HCT116 (cell line): Measurements from ENCODE around the gene KDSR. TPM values are rescaled to one million over a fixed set of nuclear protein-coding genes. Genes with fewer than 3 reads are reported as not detected.

Experiments used
- ATAC-seq: fragments of 200-7000 bp; cut with Tn5 transposase; 2 replicates; pipeline ENCODE4 v1.9.1; 2020; ENCODE audit warnings: mild to moderate bottlenecking, moderate library complexity
- BruUV-seq: library from RNA; stranded (reverse); fragments of 400-500 nt; replicated peaks from 2 replicates; lab custom pipeline; 2021; lab: Mats Ljungman, UMichigan
- CTCF ChIA-PET: fragments of 300-600 bp; sonication (Branson Sonifier 250); formaldehyde crosslinking; loops from one replicate; lab custom pipeline; 2021; ENCODE audit warnings: antibody characterized with exemption; lab: Charles Lee
- POLR2A ChIA-PET: fragments of 300-600, 350-600 bp; sonication (Branson Sonifier 250); formaldehyde crosslinking; loops from one replicate; lab custom pipeline; 2021; ENCODE audit warnings: antibody characterized with exemption; lab: Charles Lee
- RAD21 ChIA-PET, 2 experiments: fragments of 300-600 bp; sonication (Branson Sonifier 250); formaldehyde crosslinking; loops; one replicate each; lab custom pipeline; 2023; ENCODE audit warnings: low total read pairs in 2 of 2; ENCODE audit not compliant: uncharacterized antibody in 2 of 2, unreplicated experiment in 2 of 2, low non-redundant PET in 1 of 2; lab: Charles Lee
- DNase-seq: peaks from one replicate; pipeline ENCODE4 v3.0.0-alpha.2; 2010; ENCODE audit warnings: low read depth, low spot score
- H2AFZ ChIP-seq: fragments of 200-600 bp; shearing (Covaris generic), sonication (generic); 2 replicates; pipeline ENCODE4 v1.6.1; 2017; ENCODE audit warnings: low read depth, mixed run types, mixed read lengths, antibody characterized with exemption, low read length; ENCODE audit not compliant: poor library complexity, severe bottlenecking
- H3K27ac ChIP-seq: 2 replicates; pipeline ENCODE4 v1.5.1; 2012; ENCODE audit warnings: low read depth, low read length
- H3K27me3 ChIP-seq: fragments of 200-600 bp; sonication (generic); 2 replicates; pipeline ENCODE4 v1.6.1; 2016; ENCODE audit warnings: mixed run types, low read length, mixed read lengths; ENCODE audit not compliant: insufficient read depth
- H3K36me3 ChIP-seq, 2 experiments: fragments of 200-500 bp in 1 of 2; fragments of 200-600 bp in 1 of 2; sonication (Bioruptor generic) in 1 of 2; sonication (generic) in 1 of 2; 2 replicates each; pipeline versions ENCODE4 v1.5.1 to v1.6.1; 2014 to 2016; ENCODE audit warnings: low read length in 2 of 2, inconsistent platforms in 1 of 2, mixed read lengths in 1 of 2, mixed run types in 1 of 2; ENCODE audit not compliant: insufficient read depth in 2 of 2, control insufficient read depth in 1 of 2
- H3K4me1 ChIP-seq, 2 experiments: fragments of 200-600 bp in 1 of 2; sonication (generic) in 1 of 2; 2 replicates each; pipeline versions ENCODE4 v1.5.1 to v1.6.1; 2012 to 2017; ENCODE audit warnings: low read length in 2 of 2, inconsistent platforms in 1 of 2, mild to moderate bottlenecking in 1 of 2, mixed read lengths in 1 of 2, mixed run types in 1 of 2, moderate library complexity in 1 of 2; ENCODE audit not compliant: insufficient read depth in 2 of 2, control insufficient read depth in 1 of 2
- H3K4me2 ChIP-seq: fragments of 200-600 bp; sonication (generic); 2 replicates; pipeline ENCODE4 v1.6.1; 2017; ENCODE audit warnings: mixed run types, low read length, mixed read lengths
- H3K4me3 ChIP-seq, 2 experiments: fragments of 200-600 bp in 1 of 2; sonication (generic) in 1 of 2; replicated peaks in 1 of 2; 2 replicates each; pipeline ENCODE4 v1.5.1; 2011 to 2016; ENCODE audit warnings: low read length in 2 of 2, control low read depth in 1 of 2, low read depth in 1 of 2, mild to moderate bottlenecking in 1 of 2, mixed read lengths in 1 of 2, mixed run types in 1 of 2
- H3K79me2 ChIP-seq: fragments of 200-600 bp; sonication (generic); 2 replicates; pipeline ENCODE4 v1.6.1; 2017; ENCODE audit warnings: mild to moderate bottlenecking, mixed run types, low read length, moderate library complexity, mixed read lengths; ENCODE audit not compliant: insufficient read depth
- H3K9ac ChIP-seq: fragments of 200-600 bp; sonication (generic); 2 replicates; pipeline ENCODE4 v1.6.1; 2016; ENCODE audit warnings: low read length, mixed read lengths
- H3K9me2 ChIP-seq: fragments of 200-600 bp; sonication (generic), shearing (Covaris generic); 2 replicates; pipeline ENCODE4 v1.6.1; 2017; ENCODE audit warnings: mixed run types, mild to moderate bottlenecking, moderate library complexity; ENCODE audit not compliant: insufficient read depth
- H3K9me3 ChIP-seq, 2 experiments: fragments of 200-500 bp in 1 of 2; fragments of 200-600 bp in 1 of 2; sonication (Bioruptor generic) in 1 of 2; sonication (generic) in 1 of 2; 2 replicates each; pipeline ENCODE4 v1.6.1; 2014 to 2017; ENCODE audit warnings: low read length in 2 of 2, mixed read lengths in 2 of 2, inconsistent platforms in 1 of 2, low read depth in 1 of 2, mild to moderate bottlenecking in 1 of 2, mixed run types in 1 of 2, moderate library complexity in 1 of 2; ENCODE audit not compliant: control insufficient read depth in 1 of 2, insufficient read depth in 1 of 2
- H4K20me1 ChIP-seq: fragments of 200-600 bp; sonication (generic), shearing (Covaris generic); 2 replicates; pipeline ENCODE4 v1.6.1; 2017; ENCODE audit warnings: mixed run types, mild to moderate bottlenecking, moderate library complexity; ENCODE audit not compliant: insufficient read depth
- CBX3 ChIP-seq: IDR thresholded peaks from 2 replicates; pipeline ENCODE4 v1.6.1; 2012; ENCODE audit warnings: low read depth
- CTCF ChIP-seq, 3 experiments: fragments of 200-600 bp in 1 of 3; sonication (generic) in 1 of 3; IDR thresholded peaks in 2 of 3; conservative IDR thresholded peaks in 1 of 3; 2 replicates each; pipeline ENCODE4 v1.5.1; 2012 to 2017; ENCODE audit warnings: low read depth in 2 of 3, low read length in 2 of 3, antibody characterized with exemption in 1 of 3, borderline replicate concordance in 1 of 3, control low read depth in 1 of 3, mild to moderate bottlenecking in 1 of 3, mixed read lengths in 1 of 3, mixed run types in 1 of 3, moderate library complexity in 1 of 3; ENCODE audit not compliant: insufficient read depth in 1 of 3
- EZH2phosphoT487 ChIP-seq: fragments of 200-600 bp; IDR thresholded peaks from 2 replicates; pipeline ENCODE4 v1.6.1; 2018; ENCODE audit warnings: antibody characterized with exemption, borderline replicate concordance
- MAX ChIP-seq: IDR thresholded peaks from 2 replicates; pipeline ENCODE4 v1.6.1; 2012
- POLR2A ChIP-seq: IDR thresholded peaks from 2 replicates; pipeline ENCODE4 v1.7.0; 2011; ENCODE audit warnings: borderline replicate concordance; ENCODE audit not compliant: insufficient read depth, insufficient read length; ENCODE audit errors: extremely low read depth
- POLR2AphosphoS5 ChIP-seq: IDR thresholded peaks from 2 replicates; pipeline ENCODE4 v1.6.1; 2011; ENCODE audit warnings: mild to moderate bottlenecking, low read depth, low read length, moderate library complexity
- RAD21 ChIP-seq: IDR thresholded peaks from 2 replicates; pipeline ENCODE4 v1.6.1; 2012; ENCODE audit warnings: low read depth, mild to moderate bottlenecking
- SP1 ChIP-seq: IDR thresholded peaks from 2 replicates; pipeline ENCODE4 v1.6.1; 2012; ENCODE audit warnings: low read depth
- SRF ChIP-seq: IDR thresholded peaks from 2 replicates; pipeline ENCODE4 v1.6.1; 2012; ENCODE audit warnings: low read depth
- TCF7L2 ChIP-seq: IDR thresholded peaks from 2 replicates; pipeline ENCODE4 v1.7.0; 2011; ENCODE audit warnings: borderline replicate concordance, inconsistent platforms; ENCODE audit not compliant: insufficient read depth, insufficient read length; ENCODE audit errors: extremely low read depth
- ZBTB33 ChIP-seq: IDR thresholded peaks from 2 replicates; pipeline ENCODE4 v1.6.1; 2011; ENCODE audit warnings: mild to moderate bottlenecking, low read length, moderate library complexity; ENCODE audit not compliant: insufficient replicate concordance; ENCODE audit errors: extremely low read depth
- ZNF274 ChIP-seq: fragments of 200-500 bp; sonication (Bioruptor generic); IDR thresholded peaks from 2 replicates; pipeline ENCODE4 v1.6.1; 2014; ENCODE audit warnings: mild to moderate bottlenecking, low read depth, low read length, inconsistent platforms
- intact Hi-C: fragments of 100-400 bp; cut with micrococcal nuclease; formaldehyde crosslinking; loops from 2 replicates; pipeline ENCODE4 v1.10.0; 2022
- total RNA-seq: library from RNA; stranded (reverse); gene quantifications from one replicate; pipeline ENCODE4 v1.2.1, GENCODE V29; 2021; ENCODE audit not compliant: unreplicated experiment

KDSR gene
- total RNA-seq, 1 experiment from 2014 or later, result 68.6 TPM

- ChIA-PET POLR2A (no interaction called here), CTCF (no interaction called here), RAD21 (no interaction called here)
- no peak overlapping the region for H3K27ac ChIP-seq
- peak overlapping the region; percentile 95 for H3K9ac ChIP-seq
- peak overlapping the region; percentile 89 for H2AFZ ChIP-seq
- H3K4me3 ChIP-seq, result peak overlapping the region; percentile 78 to 85
- DNase-seq (no peak), ATAC-seq (no peak)
- BruUV-seq, result no TSS peak
- no peaks in the 10 kb centered on the region for H3K36me3 ChIP-seq
- H3K79me2 ChIP-seq, result peaks cover 34% of the 10 kb centered on the region
- TF ChIP-seq CTCF (IDR thresholded peaks at IDR 0.05 in 2 of 3, conservative IDR thresholded peaks at IDR 0.05 in 1 of 3; ENCODE audit: borderline replicate concordance in 1 of 3, insufficient read depth in 1 of 3, low read depth in 2 of 3, low read length in 2 of 3) (no peak), MAX (no peak), POLR2A (no peak), ZNF274 (no peak), ZBTB33 (no peak), TCF7L2 (no peak), SP1 (no peak), SRF (no peak), EZH2phosphoT487 (no peak), CBX3 (no peak), RAD21 (no peak), POLR2AphosphoS5 (no peak)
- H3K9me2 ChIP-seq, result no peaks in the 10 kb centered on the region
- peaks cover 10% of the 10 kb centered on the region; the same call in 1 of the 2 replicates for H4K20me1 ChIP-seq
- peaks cover 7 to 14% of the 10 kb centered on the region in 2 experiments; a peak in 3 of 4 replicates for H3K4me1 ChIP-seq
- no peaks in the 10 kb centered on the region for H3K27me3 ChIP-seq
- intact Hi-C loops, result loop anchor here (10.0 kb wide), 1 partner anchor 1184 kb away; the partner anchor contains the start of genes PIGN and RELCH
- peak overlapping the region; percentile 94 for H3K4me2 ChIP-seq
- H3K9me3 ChIP-seq, result peaks cover 6 to 8% of the 10 kb centered on the region in 2 experiments; a peak in 1 of 4 replicates
These were observed 1.6 kb upstream of the KDSR start for GRCh38 chr18:63368611-63369010.
